Measurements from ENCODE around the gene OR5D16.

DNA sequence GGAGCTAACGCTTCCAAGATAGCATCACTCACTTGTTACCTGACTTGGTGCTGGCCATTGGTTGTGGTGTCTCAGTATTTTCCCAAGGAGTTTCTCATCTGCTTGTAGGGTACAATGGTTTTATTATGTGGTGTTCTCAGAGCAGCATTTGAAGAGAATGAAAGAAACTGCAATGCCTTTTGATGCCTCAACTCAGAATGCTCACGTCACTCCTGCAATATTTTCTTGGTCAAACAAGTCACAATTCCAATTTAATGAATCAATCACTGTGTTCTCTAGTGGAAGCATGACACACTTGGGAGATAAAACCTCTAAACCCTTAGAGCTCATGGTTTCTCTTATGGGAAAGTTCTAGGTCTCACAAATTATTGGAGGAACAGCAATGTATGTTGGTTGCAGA, 45.2 kb upstream of the OR5D16 start:
- no peak for TF ChIP-seq POLR2A (IDR thresholded peaks at IDR 0.05; ENCODE audit: low read depth, low read length)
- no peak for TF ChIP-seq TAF1 (IDR thresholded peaks at IDR 0.05; ENCODE audit: borderline replicate concordance, low read depth, low read length)
